Stimulated activated CD8-positive, alpha-beta memory T cell treated with anti-CD3 and anti-CD28 coated beads, Interleukin-7, amount 100 ng/mL, for 48 hours (primary cell): ENCODE data around the gene PPP4R2.
"Not testable (repeated sequence)": the region's sequence is repeated elsewhere in the genome, so short reads cannot be mapped to it uniquely, and the experiment has no call there.

Experiments used
- DNase-seq, 2 donors: peaks; one replicate each; pipeline ENCODE4 v3.0.0-alpha.2; 2020; ENCODE audit warnings: low read depth in 1 of 2; ENCODE audit errors: extremely low read depth in 1 of 2

PPP4R2 gene

GRCh38 chr3:73021301-73021835 is 24.8 kb downstream of the PPP4R2 start:
- no peak for DNase-seq

- DNase-seq, result no peak
These were observed 28.2 kb downstream of the PPP4R2 start for GRCh38 chr3:73024836-73025235.

GRCh38 chr3:73026111-73026759 is 29.6 kb downstream of the PPP4R2 start:
- no peak for DNase-seq

GRCh38 chr3:73026760-73027113 is 30.1 kb downstream of the PPP4R2 start:
- no peak for DNase-seq

- DNase-seq, result no peak
These were observed 32.2 kb downstream of the PPP4R2 start for GRCh38 chr3:73028803-73029202.

GRCh38 chr3:73029321-73029796 is 32.7 kb downstream of the PPP4R2 start:
- DNase-seq, result no peak

GRCh38 chr3:73030073-73030597 is 33.5 kb downstream of the PPP4R2 start:
- no peak for DNase-seq

GRCh38 chr3:73031573-73032103 is 35.0 kb downstream of the PPP4R2 start:
- DNase-seq, result no peak

- DNase-seq, result no peak
These were observed 40.3 kb downstream of the PPP4R2 start for GRCh38 chr3:73036694-73037591.

GRCh38 chr3:73041537-73041936 is 44.9 kb downstream of the PPP4R2 start:
- DNase-seq, result no peak

- no peak for DNase-seq
These were observed 46.8 kb downstream of the PPP4R2 start for GRCh38 chr3:73043414-73043813.

- no peak for DNase-seq
These were observed 48.8 kb downstream of the PPP4R2 start for GRCh38 chr3:73045391-73045790.

GRCh38 chr3:73046195-73046594 is 49.6 kb downstream of the PPP4R2 start:
- DNase-seq, result no peak

- no peak for DNase-seq
These were observed 52.7 kb downstream of the PPP4R2 start for GRCh38 chr3:73049319-73049718.

- no peak for DNase-seq
These were observed 56.2 kb downstream of the PPP4R2 start for GRCh38 chr3:73052857-73053256.

- DNase-seq, result no peak
These were observed 59.0 kb downstream of the PPP4R2 start for GRCh38 chr3:73055583-73055982.

GRCh38 chr3:73056014-73056844 is 59.6 kb downstream of the PPP4R2 start:
- no peak for DNase-seq

- no peak for DNase-seq
These were observed 60.2 kb downstream of the PPP4R2 start for GRCh38 chr3:73056845-73057150.

- DNase-seq, result no peak
These were observed 63.7 kb downstream of the PPP4R2 start for GRCh38 chr3:73060302-73060723.

GRCh38 chr3:73061416-73061815 is 64.8 kb downstream of the PPP4R2 start, which contains the start of gene EBLN2:
EBLN2 (plus strand) TSS chr3:73061659; CDS start chr3:73062082, 423 bp downstream.
- DNase-seq, result no peak

GRCh38 chr3:73066243-73066642 is 69.6 kb downstream of the PPP4R2 start:
- not testable (repeated sequence) for DNase-seq
